Dedifferentiated amniotic fluid mesenchymal stem cell (primary cell): ENCODE data around the gene SCGB1C1.

Experiments used
- DNase-seq: peaks from one replicate; pipeline ENCODE4 v3.0.0-alpha.2; 2016; ENCODE audit errors: extremely low spot score

Gene SCGB1C1

GRCh38 chr11:205221-206001, 12.5 kb downstream of the SCGB1C1 start:
- no peak for DNase-seq

- no peak for DNase-seq
These were observed 13.1 kb downstream of the SCGB1C1 start for GRCh38 chr11:206002-206384.

- DNase-seq: no peak
These were observed 13.8 kb downstream of the SCGB1C1 start for GRCh38 chr11:206526-207207.

- DNase-seq: peak; percentile 97
These were observed 14.5 kb downstream of the SCGB1C1 start, which contains the start of the genes BET1L and RIC8A for GRCh38 chr11:207208-207862. TSS of gene BET1L (minus strand) at chr11:207399. CDS start at chr11:207321, 78 bp downstream. TSS of gene RIC8A (plus strand) at chr11:207708. CDS start at chr11:208855, 1,147 bp downstream.

GRCh38 chr11:207863-208180, 14.9 kb downstream of the SCGB1C1 start:
- DNase-seq: peak; percentile 26

GRCh38 chr11:208181-208916, 15.5 kb downstream of the SCGB1C1 start:
- DNase-seq: peak; percentile 19

- no peak for DNase-seq
These were observed 16.0 kb downstream of the SCGB1C1 start for GRCh38 chr11:208917-209260.

- no peak for DNase-seq
These were observed 16.6 kb downstream of the SCGB1C1 start for GRCh38 chr11:209275-210121.

GRCh38 chr11:210122-210802, 17.4 kb downstream of the SCGB1C1 start:
- DNase-seq: peak; percentile 33

GRCh38 chr11:210803-211180, 17.9 kb downstream of the SCGB1C1 start:
- no peak for DNase-seq

GRCh38 chr11:211295-211694, 18.4 kb downstream of the SCGB1C1 start:
- DNase-seq: no peak

- DNase-seq: no peak
These were observed 18.9 kb downstream of the SCGB1C1 start for GRCh38 chr11:211741-212140.

- no peak for DNase-seq
These were observed 19.5 kb downstream of the SCGB1C1 start for GRCh38 chr11:212150-213100.

GRCh38 chr11:213111-213510, 20.2 kb downstream of the SCGB1C1 start:
- no peak for DNase-seq

GRCh38 chr11:214083-214482, 21.2 kb downstream of the SCGB1C1 start:
- DNase-seq: no peak

- DNase-seq: no peak
These were observed 22.7 kb downstream of the SCGB1C1 start for GRCh38 chr11:215581-216037.

GRCh38 chr11:216081-216974, 23.4 kb downstream of the SCGB1C1 start:
- no peak for DNase-seq

- no peak for DNase-seq
These were observed 24.8 kb downstream of the SCGB1C1 start for GRCh38 chr11:217704-218103.
